ENCODE results near the gene JDP2.

The JDP2 gene

DNA sequence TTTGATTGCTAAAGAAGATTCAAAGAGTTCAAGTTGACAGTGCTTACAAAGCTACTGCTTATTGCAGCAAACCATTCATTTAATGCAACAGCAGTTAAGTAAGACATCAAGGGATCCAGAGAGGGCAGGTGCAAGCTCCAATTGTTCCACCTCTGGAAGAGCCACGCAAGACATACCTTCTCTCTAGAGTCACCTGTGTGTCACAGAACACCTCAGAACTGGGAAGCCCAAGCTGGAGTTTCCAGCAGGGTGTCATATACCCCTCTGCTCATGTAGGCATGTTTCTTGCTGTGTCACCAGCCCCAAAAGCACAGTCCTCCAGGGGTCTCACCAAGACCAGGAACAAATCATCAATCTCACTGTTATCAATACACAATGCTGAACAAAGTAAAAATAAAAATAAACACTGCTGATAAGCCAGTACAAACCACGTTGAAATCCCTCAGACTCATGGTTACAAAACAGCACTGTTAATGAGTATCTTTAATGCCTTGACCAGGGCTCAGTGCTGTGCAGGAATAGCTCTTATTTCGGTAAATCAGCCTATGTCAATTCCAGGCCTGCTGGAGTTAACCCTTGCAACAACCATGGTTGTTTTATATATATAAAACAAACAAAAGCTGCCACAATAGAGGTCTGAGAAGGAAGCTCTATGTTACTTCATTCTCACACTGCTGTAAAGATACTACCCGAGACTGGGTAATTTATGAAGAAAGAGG lies 57.0 kb downstream of the JDP2 start:
- no peak for DNase-seq (ENCODE audit: low spot score)

DNA sequence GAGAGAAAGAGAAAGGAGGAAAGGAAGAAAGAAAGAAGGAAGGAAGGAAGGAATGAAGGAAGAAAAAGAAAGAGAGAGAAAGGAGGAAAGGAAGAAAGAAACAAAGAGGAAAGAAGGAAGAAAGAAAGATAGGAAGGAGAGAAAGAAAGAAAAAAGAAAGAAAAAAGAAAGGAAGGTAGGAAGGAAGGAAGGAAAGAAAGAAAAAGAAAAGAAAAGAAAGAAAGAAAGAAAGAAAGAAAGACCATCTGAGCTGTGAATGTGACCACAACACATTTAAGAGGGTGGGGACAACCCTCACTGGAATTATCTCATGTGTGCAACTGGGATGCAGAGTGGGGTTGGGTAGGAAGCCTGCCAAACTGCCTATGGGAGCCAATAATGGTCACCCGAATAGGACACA lies 58.5 kb downstream of the JDP2 start:
- no peak for DNase-seq (ENCODE audit: low spot score)

DNA sequence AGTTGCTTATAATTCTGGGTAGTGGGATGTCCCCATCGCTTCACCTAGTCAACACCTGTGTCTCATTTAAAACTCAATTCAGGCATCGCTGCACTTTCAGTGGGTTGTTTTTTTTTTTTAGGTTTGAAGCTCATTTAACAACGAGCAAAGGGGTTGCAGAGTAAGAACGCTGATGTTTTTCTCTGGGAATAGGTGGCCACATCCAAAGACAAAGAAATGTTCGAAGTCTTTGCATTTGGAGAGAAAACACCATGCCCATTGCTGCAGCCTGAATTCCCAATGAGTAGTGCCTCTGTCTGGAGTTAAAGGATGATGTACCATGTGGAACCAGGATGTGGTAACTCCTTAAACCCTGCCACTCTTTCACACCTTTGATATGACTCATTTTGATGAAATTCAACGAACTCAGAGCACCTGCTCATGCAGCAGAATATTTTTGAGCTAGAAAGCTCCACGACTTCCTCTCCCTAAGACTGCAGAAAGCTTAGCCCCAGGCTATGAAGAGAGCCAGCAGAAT lies 59.4 kb downstream of the JDP2 start:
- peak; percentile 83 for DNase-seq (ENCODE audit: low spot score)

DNA sequence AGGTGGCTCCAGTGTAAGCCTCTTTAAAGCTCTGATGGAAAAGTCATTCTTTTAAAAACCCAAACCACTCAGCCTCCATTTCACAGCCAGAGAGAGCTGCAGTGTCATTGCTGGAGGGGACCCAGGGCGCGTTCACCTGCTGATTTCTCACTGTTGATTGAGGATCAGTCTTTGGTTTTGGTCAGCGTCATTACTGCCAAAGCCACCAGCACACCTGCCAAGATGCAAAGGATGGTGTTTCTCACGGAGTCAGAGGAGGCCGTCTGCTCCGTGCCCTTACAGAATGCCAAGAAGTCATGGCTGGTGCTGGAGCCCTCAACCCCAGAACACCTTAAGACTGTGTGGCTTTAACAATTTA lies 61.6 kb downstream of the JDP2 start:
- DNase-seq (ENCODE audit: low spot score): no peak

DNA sequence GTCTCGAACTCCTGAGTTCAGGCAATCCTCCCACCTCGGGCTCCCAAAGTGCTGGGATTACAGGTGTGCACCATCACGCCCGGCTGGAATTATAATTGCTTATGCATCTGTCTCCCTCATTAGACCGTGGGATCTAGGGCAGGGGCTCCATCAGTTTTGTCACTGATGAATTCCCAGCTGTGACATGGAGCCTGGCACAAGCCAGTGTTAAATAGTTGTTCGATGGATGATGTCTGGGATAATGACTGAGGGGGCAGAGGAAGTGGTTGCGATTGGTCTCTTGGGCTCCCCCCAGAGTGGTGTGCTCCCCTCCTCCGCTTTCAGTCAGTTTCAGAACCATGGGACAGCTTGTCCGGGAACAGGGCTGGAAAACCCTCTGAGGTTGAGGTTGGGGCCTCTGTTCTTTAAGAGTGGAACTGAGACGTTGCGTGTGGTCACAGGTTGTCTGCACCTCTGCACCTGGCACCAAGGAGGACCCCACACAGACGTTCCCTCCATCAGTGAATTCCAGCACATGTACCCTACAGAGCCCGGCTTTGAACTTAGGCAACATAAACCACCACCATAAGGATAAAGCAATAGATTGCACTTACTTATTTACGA lies 63.7 kb downstream of the JDP2 start:
- no peak for DNase-seq (ENCODE audit: low spot score)

DNA sequence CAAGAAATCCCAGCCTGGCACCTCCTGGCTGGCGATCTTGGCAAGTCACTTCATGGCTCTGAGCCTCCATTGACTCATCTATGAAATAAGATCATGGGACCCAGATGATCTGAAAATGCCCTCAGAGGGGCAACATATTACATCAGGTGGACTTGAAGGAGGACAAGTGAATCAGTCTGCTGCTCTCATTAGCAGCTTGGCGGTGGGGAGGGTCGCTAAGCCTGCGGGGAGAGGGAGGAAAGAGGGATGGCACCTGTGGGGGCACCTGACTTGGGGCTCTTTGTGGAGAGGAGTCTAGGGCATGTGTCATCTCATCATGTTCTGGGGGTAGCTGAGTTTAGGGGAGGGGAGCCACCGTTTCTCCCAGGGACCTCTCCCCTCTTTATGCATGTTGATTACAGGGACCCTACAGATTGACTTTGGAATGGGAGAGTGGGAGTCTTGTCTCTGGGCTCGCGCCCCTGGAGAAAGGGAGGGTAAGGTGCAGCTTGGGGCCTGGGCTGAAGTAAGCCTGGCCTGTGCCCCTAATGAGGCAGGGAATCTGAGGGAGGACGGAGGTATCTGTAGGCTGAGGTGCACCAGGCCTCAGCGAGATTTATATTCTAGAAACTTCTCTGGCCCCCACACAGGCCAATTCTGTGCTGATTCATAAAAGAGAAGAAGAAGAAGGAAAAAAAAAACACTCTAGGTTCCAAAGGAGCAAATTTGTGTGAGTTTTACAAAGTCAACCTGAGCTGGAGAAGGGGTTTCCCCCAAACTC lies 65.2 kb downstream of the JDP2 start:
- DNase-seq (ENCODE audit: low spot score): no peak

DNA sequence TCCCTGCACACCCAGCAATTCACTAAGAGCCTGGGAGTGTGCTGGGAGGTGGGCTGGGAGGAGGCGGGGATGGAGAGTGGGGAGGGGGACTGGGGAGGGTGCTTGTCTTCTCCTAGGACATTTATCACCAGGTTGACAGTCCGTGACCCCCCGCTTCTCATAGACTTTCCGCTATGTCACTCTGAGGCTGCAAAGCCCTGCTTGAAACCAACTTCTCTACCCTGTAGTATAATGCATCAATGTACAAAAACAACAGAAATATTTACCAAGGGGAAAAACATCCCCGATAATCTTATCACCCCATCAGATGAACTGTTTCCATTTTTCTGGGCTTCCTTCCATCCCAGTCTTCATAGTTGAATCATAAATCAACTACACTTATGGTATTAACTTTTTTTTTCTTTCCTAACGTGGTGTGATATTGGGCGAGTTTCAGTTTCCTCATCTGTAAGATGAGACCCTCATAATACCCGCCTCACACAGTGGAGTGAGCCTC lies 65.8 kb downstream of the JDP2 start:
- DNase-seq (ENCODE audit: low spot score): no peak

DNA sequence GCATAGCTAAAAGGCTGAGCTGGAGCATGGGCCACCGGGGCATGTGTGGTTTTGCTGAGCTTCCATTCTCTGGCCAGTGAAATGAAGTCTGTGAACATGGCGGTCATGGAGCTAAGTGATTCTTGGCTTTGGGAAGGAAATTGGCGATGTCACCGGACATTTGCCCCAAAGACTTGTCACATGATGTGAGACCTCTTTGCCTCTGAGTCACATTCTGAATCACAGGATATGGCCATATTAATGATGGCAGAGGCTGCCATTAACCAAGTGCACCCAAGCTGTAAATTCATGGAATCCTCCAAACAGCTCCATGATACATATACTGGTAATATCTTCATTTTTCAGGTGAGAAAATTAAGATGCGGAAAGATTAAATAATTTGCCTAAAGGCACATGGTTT lies 67.1 kb downstream of the JDP2 start:
- DNase-seq (ENCODE audit: low spot score): no peak

DNA sequence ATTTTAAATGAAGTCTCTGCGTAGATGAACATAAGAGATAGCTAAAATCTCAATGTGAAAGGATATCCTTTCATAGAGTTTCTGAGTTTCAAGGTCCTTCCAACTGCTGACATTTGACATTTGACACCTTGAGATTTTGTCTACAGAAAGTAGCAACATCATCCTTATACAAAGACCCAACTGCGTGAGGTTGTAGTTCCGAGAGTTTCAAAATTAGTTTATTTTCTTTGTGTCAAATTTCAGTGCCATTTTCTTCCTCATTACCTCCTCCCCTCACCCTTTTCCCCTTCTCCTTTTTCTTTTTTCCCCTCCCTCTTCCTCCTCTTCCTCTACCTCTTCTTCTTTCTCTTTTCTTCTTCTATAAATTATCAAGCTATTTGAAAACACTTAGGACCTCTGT lies 67.6 kb downstream of the JDP2 start:
- DNase-seq (ENCODE audit: low spot score): peak; percentile 52

DNA sequence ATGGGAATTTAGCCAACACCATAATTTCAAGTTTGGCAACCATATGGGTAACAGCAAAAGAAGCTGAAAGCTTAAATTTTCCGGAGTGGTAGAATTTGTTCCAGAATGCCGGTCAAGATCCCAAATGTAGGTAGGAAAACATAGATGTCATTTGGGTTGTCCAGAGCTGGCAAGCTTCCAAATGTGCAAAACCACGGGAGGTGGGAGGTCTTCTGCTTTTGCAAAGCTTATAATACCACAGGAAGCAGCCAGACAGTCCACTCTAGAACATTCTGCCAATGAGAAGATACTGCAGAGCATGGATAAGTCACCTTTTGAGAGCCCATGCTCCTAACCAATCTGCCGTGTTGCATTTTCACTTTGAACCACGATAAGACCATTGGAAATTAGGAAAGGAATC lies 68.1 kb downstream of the JDP2 start:
- DNase-seq (ENCODE audit: low spot score): no peak

DNA sequence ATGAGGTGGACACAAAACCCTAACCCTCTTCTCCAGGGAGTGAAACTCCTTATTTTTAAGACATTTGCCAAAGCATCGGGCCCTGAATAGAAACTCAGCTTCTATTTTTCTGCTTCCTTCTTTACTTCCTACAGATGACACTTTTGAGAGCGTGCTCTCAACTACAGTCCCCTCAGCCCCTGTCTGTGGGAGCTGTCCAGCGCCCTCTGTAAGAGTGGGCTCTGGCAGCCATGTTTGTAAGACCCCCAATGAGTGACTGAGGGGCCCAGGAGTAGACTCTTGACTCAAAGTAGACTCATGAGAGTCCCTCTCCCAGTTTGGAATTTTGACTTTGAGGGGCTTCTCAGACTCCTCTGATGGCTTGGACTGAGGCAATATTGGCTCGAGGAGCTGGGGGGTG lies 68.9 kb downstream of the JDP2 start:
- no peak for DNase-seq (ENCODE audit: low spot score)

DNA sequence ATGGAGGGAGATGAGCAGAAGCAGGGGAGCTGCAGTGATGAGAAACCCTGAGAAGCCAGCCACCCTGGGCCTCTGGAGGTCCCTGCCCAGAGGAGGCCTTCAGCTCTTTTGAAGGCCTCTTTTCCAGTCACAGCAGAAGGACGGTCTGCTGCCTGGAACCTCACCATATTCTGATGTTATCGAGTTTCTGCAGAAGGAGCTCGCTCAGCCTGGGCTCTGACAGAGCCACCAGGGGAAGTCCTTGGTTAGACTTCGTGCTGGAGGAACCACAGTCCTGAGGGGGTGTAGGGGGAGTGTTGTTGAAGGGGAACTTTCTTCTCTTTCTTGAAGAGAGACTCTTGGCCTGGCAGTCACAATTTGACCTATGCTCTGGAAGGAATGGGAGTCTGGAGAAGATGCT lies 69.4 kb downstream of the JDP2 start:
- peak; percentile 75 for DNase-seq (ENCODE audit: low spot score)

DNA sequence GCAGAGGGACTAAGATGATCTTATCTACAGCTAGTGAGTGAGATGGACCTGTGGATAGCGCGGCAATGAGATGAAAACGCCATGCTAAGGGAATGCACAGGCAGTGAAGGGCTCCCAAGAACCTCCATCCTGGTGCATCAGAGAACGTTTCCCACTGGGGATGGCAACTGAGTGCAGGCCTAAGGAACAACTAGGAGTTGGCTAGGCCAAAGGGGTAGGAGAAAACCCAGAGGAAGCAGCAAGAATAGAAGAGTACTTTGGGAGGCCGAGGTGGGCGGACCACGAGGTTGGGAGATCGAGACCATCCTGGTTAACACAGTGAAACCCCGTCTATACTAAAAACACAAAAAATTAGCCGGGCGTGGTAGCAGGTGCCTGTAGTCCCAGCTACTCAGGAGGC lies 69.9 kb downstream of the JDP2 start:
- DNase-seq (ENCODE audit: low spot score): no peak

DNA sequence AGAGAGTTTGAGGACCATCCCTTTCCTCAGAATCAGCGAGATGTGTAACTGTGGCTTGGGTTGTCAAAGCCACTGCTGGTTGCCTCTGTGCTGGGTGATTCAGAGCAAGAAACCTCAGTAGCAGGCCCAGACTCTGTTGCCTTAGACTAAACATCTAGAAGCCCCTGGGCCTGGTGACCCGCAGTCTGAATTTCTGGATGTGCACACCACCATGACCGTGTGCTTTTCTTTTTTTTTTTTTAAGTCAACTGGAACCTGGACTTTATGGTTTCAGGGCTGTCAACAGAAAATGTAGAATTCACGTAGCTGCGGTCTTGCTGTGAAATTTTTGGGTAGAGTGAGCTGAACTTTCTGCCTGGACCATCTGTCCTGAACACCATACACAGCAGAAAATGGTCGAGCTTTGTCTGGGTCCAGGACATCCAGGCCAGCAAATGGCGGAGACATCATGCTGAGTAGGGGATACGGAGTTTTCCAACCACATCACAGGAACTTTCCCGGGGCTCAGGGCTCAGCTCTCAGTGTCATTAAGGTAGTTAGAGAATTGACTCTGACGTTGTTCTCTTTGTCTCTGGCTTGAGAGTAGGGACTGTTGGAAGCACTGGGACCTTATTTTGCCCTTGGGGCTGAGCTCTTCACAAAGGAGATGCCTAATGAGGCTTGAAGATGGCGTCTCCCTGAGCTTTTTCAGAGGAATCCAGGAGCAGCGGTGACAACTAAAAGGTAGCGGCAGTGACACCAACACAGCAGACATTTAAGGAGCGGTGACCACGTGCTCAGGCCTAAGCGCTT lies 71.5 kb downstream of the JDP2 start:
- peak; percentile 65 for DNase-seq (ENCODE audit: low spot score)

DNA sequence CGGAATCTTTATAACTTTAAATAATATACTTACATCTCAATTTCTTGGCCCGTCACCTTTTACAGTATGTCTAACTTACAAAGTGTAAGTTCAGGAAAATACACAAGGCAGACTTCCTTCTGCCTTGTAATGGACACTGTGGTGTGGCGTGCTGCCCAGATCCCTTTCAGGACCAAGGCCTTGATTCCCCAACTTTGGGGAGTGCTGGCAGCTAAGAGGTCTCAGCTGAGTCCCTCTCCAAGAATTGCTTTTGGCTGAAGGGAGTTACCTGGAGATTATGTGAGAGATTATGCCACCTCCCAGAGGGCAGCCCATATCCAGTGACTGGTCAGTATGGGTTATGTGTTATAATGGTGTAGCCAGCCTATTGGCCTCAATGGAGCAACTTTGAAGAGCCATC lies 73.3 kb downstream of the JDP2 start:
- no peak for DNase-seq (ENCODE audit: low spot score)

DNA sequence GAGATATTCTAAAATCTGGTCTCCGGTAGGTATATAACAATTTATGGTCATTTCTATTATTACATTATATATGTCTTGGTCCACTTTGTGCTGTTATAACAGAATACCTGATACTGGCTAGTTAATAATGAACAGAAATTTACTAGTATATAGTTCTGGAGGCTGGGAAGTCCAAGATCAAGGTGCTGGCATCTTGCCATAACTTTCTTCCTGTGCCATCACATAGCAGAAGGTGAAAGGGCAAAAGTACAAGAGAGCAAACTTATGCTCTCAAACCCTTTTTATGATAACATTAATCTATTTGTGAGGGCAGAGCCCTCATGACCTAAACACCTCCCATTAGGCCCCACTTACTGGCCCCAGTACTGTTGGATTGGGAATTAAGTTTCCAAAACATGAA lies 76.6 kb downstream of the JDP2 start:
- no peak for DNase-seq (ENCODE audit: low spot score)

DNA sequence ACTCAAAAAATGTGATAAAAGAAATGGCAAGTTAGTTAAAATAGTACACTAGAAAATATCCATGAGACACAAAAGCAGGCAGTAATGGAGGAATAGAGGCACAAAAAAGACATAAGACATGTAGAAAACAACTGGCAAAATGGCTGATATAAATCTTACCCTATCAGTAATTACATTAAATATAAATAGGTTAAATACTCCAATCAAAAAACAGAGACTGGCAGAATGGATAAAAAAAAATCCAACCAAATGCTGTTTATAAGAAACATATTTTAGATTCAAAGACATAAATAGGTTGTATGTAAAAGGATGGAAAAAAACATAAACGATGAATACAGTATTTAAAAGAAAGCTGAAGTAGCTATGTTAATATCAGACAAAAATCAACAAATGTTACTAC lies 79.1 kb downstream of the JDP2 start:
- DNase-seq (ENCODE audit: low spot score): no peak

DNA sequence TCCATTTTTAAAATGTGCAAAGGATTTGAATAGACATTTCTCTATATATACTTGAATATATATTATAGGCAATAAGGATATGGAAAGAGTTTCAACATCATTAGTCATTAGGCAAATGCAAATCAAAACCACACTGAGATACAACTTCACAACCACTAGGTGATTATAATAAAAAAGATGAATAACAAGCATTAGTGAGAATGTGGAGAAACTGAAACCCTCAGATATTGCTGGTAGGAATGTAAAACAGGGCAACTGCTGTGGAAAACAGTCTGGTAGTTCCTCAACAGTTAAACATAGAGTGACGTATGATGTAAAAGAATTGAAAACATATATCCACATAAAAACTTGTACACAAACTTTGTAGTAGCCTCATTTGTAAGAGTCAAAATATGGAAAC lies 82.7 kb downstream of the JDP2 start:
- no peak for DNase-seq (ENCODE audit: low spot score)

DNA sequence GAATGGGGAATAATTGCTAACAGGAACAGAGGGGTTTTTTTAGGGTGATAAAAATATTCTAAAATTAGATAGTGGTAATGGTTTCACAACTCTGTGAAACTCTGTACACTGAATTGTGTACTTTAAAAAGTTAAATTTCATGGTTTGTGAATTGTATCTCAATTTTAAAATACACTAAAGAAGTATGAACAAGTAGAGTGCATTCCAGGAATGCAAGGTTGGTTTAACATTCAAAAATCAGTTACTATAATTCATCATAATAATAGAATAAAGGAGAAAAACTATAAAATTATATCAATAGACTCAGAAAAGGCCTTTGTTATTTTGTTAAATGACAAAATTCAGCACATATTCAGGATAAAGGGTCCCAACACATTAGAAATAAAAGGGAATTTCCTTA lies 83.4 kb downstream of the JDP2 start:
- DNase-seq (ENCODE audit: low spot score): no peak

DNA sequence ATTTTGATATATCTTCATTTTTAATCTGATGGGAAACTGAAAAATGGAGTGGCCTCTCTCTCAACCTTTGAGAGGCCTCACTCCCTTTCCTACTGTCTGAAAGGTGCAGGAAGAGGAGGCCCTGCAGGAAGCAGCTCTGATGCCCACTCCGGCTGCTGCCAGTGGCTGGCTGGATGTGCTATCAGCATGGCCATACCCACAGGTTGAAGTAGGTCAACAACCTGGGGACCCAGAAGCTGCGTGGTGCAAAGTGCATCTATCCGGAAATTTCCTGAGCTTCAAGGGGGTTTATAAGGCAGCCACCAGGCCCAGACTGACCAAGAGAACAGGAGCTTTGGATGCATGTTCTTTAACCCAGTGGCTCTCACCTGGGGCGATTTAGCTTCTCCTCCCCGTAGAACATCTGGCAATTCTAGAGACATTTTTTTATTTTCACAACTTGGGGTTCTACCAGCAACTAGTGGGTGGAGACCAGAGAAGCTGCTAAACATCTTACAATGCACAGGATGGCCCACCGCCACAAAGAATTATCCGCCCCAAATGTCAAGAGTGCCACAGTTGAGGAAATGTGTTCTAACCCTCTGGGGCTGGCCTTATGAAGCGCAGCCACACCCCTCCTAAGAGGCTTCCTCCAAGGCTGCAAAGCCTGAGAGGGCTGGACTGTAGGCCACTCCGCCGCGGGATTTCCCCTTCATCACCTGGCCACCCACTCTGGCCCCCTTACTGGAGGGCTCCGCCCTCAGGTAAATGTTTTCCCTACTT lies 86.3 kb downstream of the JDP2 start:
- no peak for DNase-seq (ENCODE audit: low spot score)
